Fibroblast of skin of scalp (primary cell): Measurements from ENCODE around the gene DERL3. TPM values are rescaled to one million over a fixed set of nuclear protein-coding genes. Genes with fewer than 3 reads are reported as not detected.
"Not testable (repeated sequence)": the region's sequence is repeated elsewhere in the genome, so short reads cannot be mapped to it uniquely, and the experiment has no call there.

ENCODE experiments used
- DNase-seq: peaks from one replicate; pipeline ENCODE4 v3.0.0-alpha.2; 2013
- polyA plus RNA-seq, 2 experiments: library from polyadenylated mRNA; unstranded; fragments of 120-200 nt; gene quantifications; one replicate each; pipeline ENCODE4 v1.2.1, GENCODE V29; 2013; ENCODE audit not compliant: insufficient read length in 2 of 2

The DERL3 gene
- polyA plus RNA-seq (2013, experiment 1 of 2; ENCODE audit: insufficient read length) = 0.72 TPM
- 1.1 TPM for polyA plus RNA-seq (2013, experiment 2 of 2; ENCODE audit: insufficient read length)

GRCh38 chr22:23838681-23839468 is at the start of gene DERL3:
Gene DERL3 (minus strand): TSS chr22:23839006. CDS start chr22:23838987, 19 bp downstream.
- peak; percentile 97 for DNase-seq

- DNase-seq = no peak
Measured at GRCh38 chr22:23884140-23884539, 45.3 kb upstream of the DERL3 start.

- no peak for DNase-seq
Measured at GRCh38 chr22:23883658-23884057, 44.9 kb upstream of the DERL3 start.

GRCh38 chr22:23882370-23882769 is 43.6 kb upstream of the DERL3 start:
- DNase-seq = no peak

- DNase-seq = no peak
Measured at GRCh38 chr22:23878219-23878618, 39.4 kb upstream of the DERL3 start.

GRCh38 chr22:23877566-23877965 is 38.8 kb upstream of the DERL3 start:
- no peak for DNase-seq

- no peak for DNase-seq
Measured at GRCh38 chr22:23875801-23876200, 37.0 kb upstream of the DERL3 start.

GRCh38 chr22:23874871-23875270 is 36.1 kb upstream of the DERL3 start:
- peak; percentile 51 for DNase-seq

- no peak for DNase-seq
Measured at GRCh38 chr22:23868580-23868979, 29.8 kb upstream of the DERL3 start.

GRCh38 chr22:23864499-23865154 is 25.8 kb upstream of the DERL3 start:
- not testable (repeated sequence) for DNase-seq

GRCh38 chr22:23862103-23862502 is 23.3 kb upstream of the DERL3 start:
- DNase-seq = peak; percentile 50

- not testable (repeated sequence) for DNase-seq
Measured at GRCh38 chr22:23860187-23860586, 21.4 kb upstream of the DERL3 start.

- no peak for DNase-seq
Measured at GRCh38 chr22:23859201-23859600, 20.4 kb upstream of the DERL3 start.

GRCh38 chr22:23858484-23858815 is 19.6 kb upstream of the DERL3 start:
- no peak for DNase-seq

- DNase-seq = peak; percentile 98
Measured at GRCh38 chr22:23857606-23858483, 19.0 kb upstream of the DERL3 start, which contains the start of gene SLC2A11. Gene SLC2A11 (plus strand): TSS chr22:23857875. CDS start chr22:23858000, 125 bp downstream.

GRCh38 chr22:23856721-23857605 is 18.2 kb upstream of the DERL3 start:
- peak; percentile 45 for DNase-seq

- no peak for DNase-seq
Measured at GRCh38 chr22:23850136-23850611, 11.4 kb upstream of the DERL3 start.

GRCh38 chr22:23849009-23850006 is 10.5 kb upstream of the DERL3 start:
- peak; percentile 77 for DNase-seq

- DNase-seq = peak; percentile 38
Measured at GRCh38 chr22:23847991-23848864, 9.4 kb upstream of the DERL3 start.
